Type B pancreatic cell (in vitro differentiated cells): ENCODE results near the gene MPHOSPH10. TPM values are rescaled to one million over a fixed set of nuclear protein-coding genes. Genes with fewer than 3 reads are reported as not detected.

Experiments
- DNase-seq: peaks from one replicate; pipeline ENCODE4 v3.0.0; 2021; ENCODE audit warnings: mixed read lengths; ENCODE audit not compliant: unreplicated experiment; ENCODE audit errors: extremely low spot score
- H3K27ac Mint-ChIP-seq: 2 replicates; pipeline ENCODE4 v1.8.0; 2021; ENCODE audit warnings: mild to moderate bottlenecking, mixed read lengths
- H3K27me3 Mint-ChIP-seq: 2 replicates; pipeline ENCODE4 v1.8.0; 2021; ENCODE audit warnings: mixed read lengths
- H3K36me3 Mint-ChIP-seq: 2 replicates; pipeline ENCODE4 v1.8.0; 2021; ENCODE audit warnings: mixed read lengths
- H3K4me1 Mint-ChIP-seq: one replicate; pipeline ENCODE4 v1.8.0; 2021; ENCODE audit warnings: mixed read lengths; ENCODE audit not compliant: unreplicated experiment
- H3K4me3 Mint-ChIP-seq: 2 replicates; pipeline ENCODE4 v1.8.0; 2021; ENCODE audit warnings: mild to moderate bottlenecking, mixed read lengths
- H3K9me3 Mint-ChIP-seq: 2 replicates; pipeline ENCODE4 v1.8.0; 2021; ENCODE audit warnings: mixed read lengths
- total RNA-seq: library from RNA; stranded (reverse); gene quantifications from 2 replicates; pipeline ENCODE4 v1.2.1, GENCODE V29; 2021; ENCODE audit warnings: low replicate concordance
- TF ChIP-seq, protein P1 (sequence below): fragments of 200-600 bp; sonication (generic); conservative IDR thresholded peaks from 2 replicates; pipeline ENCODE4 v1.5.0; 2021; ENCODE audit warnings: antibody characterized with exemption, mild to moderate bottlenecking

Gene MPHOSPH10
- total RNA-seq, 1 donor from 2014 or later, result 41.7 TPM

DNA sequence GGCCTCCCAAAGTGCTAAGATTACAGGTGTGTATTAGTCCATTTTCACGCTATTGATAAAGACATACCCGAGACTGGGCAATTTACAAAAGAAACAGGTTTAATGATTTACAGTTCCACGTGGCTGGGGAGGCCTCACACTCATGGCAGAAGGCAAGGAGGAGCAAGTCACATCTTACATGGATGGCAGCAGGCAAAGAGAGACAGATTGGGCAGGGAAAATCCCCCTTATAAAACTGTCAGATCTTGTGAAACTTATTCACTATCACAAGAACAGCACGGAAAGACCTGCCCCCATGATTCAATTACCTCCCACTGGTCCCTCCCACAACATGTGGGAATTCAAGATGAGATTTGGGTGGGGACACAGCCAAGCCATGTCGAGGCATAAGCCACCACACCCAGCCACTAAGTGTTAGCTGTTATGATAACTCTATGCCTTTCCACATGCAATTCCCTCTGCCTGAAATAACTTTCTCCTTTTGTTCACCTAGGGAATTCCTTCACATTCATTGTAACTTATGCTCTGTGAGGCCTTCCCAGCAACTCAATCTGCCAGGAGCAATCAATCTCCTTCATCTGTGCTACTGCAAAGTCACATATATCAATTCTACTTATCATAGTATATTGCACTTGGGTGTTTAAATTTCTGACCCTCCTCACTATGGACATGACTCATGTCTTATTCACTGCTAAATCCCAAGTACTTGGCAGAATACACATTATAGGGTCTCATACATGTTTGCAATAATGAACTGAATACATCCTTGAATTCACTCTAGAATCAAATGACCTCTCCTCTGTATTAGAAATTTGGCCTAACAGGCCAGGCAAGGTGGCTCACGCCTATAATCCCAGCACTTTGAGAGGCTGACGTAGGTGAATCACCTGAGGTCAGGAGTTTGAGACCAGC lies 7.8 kb upstream of the MPHOSPH10 start:
- TF ChIP-seq, protein P1, sequence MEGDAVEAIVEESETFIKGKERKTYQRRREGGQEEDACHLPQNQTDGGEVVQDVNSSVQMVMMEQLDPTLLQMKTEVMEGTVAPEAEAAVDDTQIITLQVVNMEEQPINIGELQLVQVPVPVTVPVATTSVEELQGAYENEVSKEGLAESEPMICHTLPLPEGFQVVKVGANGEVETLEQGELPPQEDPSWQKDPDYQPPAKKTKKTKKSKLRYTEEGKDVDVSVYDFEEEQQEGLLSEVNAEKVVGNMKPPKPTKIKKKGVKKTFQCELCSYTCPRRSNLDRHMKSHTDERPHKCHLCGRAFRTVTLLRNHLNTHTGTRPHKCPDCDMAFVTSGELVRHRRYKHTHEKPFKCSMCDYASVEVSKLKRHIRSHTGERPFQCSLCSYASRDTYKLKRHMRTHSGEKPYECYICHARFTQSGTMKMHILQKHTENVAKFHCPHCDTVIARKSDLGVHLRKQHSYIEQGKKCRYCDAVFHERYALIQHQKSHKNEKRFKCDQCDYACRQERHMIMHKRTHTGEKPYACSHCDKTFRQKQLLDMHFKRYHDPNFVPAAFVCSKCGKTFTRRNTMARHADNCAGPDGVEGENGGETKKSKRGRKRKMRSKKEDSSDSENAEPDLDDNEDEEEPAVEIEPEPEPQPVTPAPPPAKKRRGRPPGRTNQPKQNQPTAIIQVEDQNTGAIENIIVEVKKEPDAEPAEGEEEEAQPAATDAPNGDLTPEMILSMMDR, result no peak
- Mint-ChIP-seq H3K4me3 (no peak overlapping the region), H3K4me1 (peaks cover 6% of the 10 kb centered on the region), H3K9me3 (no peaks in the 10 kb centered on the region), H3K27me3 (no peaks in the 10 kb centered on the region), H3K36me3 (peaks cover 28% of the 10 kb centered on the region), H3K27ac (no peak overlapping the region)
- DNase-seq, result no peak

DNA sequence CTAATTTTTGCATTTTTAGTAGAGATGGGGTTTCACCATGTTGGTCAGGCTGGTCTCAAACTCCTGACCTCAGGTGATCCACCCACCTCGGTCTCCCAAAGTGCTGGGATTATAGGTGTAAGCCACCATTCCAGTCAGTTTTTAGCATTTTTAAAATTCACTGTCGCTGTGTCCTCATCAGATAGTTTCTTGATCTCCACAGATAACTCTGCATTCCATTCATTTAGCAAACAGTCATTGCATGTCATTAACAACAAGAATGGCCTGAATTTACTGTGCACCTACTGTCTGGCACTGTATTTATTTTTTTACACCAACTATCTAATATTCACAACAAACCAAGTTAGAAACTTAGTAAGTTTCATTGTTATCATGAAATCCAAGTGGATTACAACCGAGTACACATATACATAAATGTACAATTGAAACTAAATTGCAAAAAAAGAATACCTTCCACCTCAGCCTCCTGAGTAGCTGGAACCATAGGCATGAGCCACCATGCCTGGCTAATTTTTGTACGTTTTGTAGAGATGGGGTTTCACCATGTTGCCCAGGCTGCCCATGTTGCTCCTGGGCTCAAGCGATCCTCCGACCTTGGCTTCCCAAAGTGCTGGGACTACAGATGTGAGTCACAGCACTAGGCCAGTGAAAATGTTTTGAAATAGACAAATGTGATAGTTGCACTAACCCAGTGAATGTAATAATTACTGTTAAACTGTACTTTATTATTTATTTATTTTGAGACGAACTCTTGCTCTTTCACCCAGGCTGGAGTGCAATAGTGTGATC lies 4.7 kb upstream of the MPHOSPH10 start:
- H3K27ac Mint-ChIP-seq, result no peak overlapping the region
- H3K4me3 Mint-ChIP-seq, result no peak overlapping the region
- peaks cover 24% of the 10 kb centered on the region for H3K36me3 Mint-ChIP-seq
- DNase-seq, result no peak
- no peaks in the 10 kb centered on the region for H3K27me3 Mint-ChIP-seq
- TF ChIP-seq, protein P1, result no peak
- H3K4me1 Mint-ChIP-seq, result peaks cover 10% of the 10 kb centered on the region
- no peaks in the 10 kb centered on the region for H3K9me3 Mint-ChIP-seq

DNA sequence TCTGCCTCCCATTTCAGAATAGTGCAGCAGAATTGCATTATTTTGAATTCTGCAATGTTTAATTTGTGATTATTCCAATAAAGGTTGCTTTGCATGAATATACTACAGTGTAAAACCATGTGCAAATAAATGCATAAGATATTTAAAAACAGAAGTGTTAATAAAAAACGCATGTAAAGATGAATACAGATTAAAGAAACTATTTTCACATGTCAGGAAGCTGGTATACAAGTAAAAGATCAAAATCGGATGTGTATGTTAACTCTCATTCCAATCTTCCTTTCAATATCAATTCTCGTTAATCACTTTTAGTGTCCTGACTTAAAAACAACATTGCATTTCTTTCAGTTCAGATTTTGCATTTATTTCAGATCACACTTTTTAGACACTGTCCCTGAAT lies 3.5 kb upstream of the MPHOSPH10 start:
- H3K9me3 Mint-ChIP-seq, result no peaks in the 10 kb centered on the region
- no peaks in the 10 kb centered on the region for H3K27me3 Mint-ChIP-seq
- H3K36me3 Mint-ChIP-seq, result peaks cover 16% of the 10 kb centered on the region
- no peak overlapping the region for H3K27ac Mint-ChIP-seq
- no peak for DNase-seq
- H3K4me1 Mint-ChIP-seq, result peaks cover 10% of the 10 kb centered on the region
- no peak overlapping the region for H3K4me3 Mint-ChIP-seq
- TF ChIP-seq, protein P1, result no peak

DNA sequence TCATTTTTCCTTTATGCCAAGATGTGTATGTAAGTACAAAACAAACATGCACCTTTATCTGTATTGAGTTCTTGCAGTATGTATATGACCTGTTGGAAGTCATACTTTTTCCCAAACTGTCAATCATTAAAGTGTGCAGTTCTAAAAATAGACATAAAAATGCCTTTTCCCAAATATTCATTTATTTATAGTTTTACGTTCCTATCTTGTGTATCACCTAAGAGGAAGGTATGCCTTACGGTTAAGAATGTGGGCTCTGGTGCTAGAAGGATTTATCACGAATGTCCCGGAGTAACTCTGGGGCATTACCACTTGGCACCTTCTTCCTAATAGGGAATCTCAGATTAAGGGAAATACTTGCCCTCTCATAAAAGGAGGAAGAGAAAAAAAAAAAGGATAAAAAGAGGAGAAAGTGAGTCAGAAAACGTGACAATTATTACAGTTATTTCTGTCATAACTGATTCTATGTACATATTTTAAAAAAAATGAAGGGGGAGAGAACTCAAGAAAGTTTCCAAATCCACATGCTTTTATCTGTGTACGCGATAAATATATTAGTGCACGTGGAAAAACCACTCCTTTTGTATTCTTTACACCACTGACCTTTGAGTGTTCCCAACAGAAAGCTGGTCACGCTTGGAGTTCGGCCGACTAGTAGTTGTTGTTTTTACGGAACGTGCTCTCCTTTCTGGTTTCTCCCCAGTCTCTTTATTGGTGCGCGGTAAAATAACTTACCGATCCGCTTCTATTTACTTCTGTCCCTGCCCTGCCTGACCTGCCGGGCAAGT lies 1.1 kb upstream of the MPHOSPH10 start:
- DNase-seq, result no peak
- H3K4me1 Mint-ChIP-seq, result peaks cover 10% of the 10 kb centered on the region
- H3K27me3 Mint-ChIP-seq, result no peaks in the 10 kb centered on the region
- peaks cover 7% of the 10 kb centered on the region for H3K36me3 Mint-ChIP-seq
- TF ChIP-seq, protein P1, result no peak
- no peaks in the 10 kb centered on the region for H3K9me3 Mint-ChIP-seq
- no peak overlapping the region for H3K27ac Mint-ChIP-seq
- no peak overlapping the region for H3K4me3 Mint-ChIP-seq

DNA sequence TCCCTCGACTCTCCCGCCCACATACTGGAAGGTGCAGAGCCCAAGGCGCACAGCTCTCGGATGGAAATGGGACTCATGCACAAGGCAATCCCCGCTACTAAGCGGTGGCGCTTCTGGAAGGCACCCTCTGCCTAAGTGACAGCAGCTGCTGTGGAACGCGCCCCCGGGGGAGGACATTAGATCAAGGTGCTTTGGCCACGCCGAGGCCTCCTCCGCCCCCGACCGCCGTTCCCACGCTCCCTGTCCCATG lies 607 bp upstream of the MPHOSPH10 start:
- Mint-ChIP-seq H3K27ac (no peak overlapping the region), H3K36me3 (peaks cover 7% of the 10 kb centered on the region), H3K4me1 (peaks cover 10% of the 10 kb centered on the region), H3K27me3 (no peaks in the 10 kb centered on the region), H3K9me3 (no peaks in the 10 kb centered on the region), H3K4me3 (no peak overlapping the region)
- TF ChIP-seq, protein P1, result no peak
- DNase-seq, result no peak
